Thoracic aorta (tissue), 2 donors: Measurements from ENCODE around the gene ADIPOR2. TPM values are rescaled to one million over a fixed set of nuclear protein-coding genes. Genes with fewer than 3 reads are reported as not detected.

ENCODE experiments used
- ATAC-seq: fragments of 150-250 bp; one replicate; pipeline ENCODE4 v1.8.0; 2017; ENCODE audit warnings: low read depth; ENCODE audit not compliant: insufficient number of reproducible peaks, low FRiP score
- DNase-seq: peaks from one replicate; pipeline ENCODE4 v3.0.0-alpha.2; 2020; ENCODE audit warnings: low spot score
- H3K27ac ChIP-seq, 2 donors: fragments of 200-600 bp; sonication (generic); 1 replicate in 1 of 2; 2 replicates in 1 of 2; pipeline ENCODE4 v1.5.1; 2016; ENCODE audit warnings: mild to moderate bottlenecking in 2 of 2, moderate library complexity in 2 of 2
- H3K27me3 ChIP-seq: fragments of 200-600 bp; sonication (generic); replicated peaks from 2 replicates; pipeline ENCODE4 v1.6.0; 2016; ENCODE audit warnings: mild to moderate bottlenecking; ENCODE audit not compliant: insufficient read depth
- H3K36me3 ChIP-seq: fragments of 200-600 bp; sonication (generic); one replicate; pipeline ENCODE4 v1.5.1; 2016
- H3K4me1 ChIP-seq, 2 donors: fragments of 200-600 bp; sonication (generic); 1 replicate in 1 of 2; 2 replicates in 1 of 2; pipeline versions ENCODE4 v1.5.1 to v1.6.0; 2016; ENCODE audit warnings: low read depth in 2 of 2, mild to moderate bottlenecking in 1 of 2; ENCODE audit not compliant: control insufficient read depth in 1 of 2
- H3K4me3 ChIP-seq: fragments of 200-600 bp; sonication (generic); 2 replicates; pipeline ENCODE4 v1.5.1; 2016; ENCODE audit warnings: mild to moderate bottlenecking
- H3K9me3 ChIP-seq: fragments of 200-600 bp; sonication (generic); 2 replicates; pipeline ENCODE4 v1.5.1; 2016
- CTCF ChIP-seq: fragments of 200-600 bp; sonication (generic); IDR thresholded peaks from one replicate; pipeline ENCODE4 v1.5.1; 2019; ENCODE audit warnings: antibody characterized with exemption
- total RNA-seq, 2 donors: library from RNA; depleted of rRNA; stranded (reverse); fragments of >200 nt; gene quantifications; one replicate each; pipeline versions ENCODE4 v1.1.0 to v1.2.3, GENCODE V29; 2016

Gene ADIPOR2
- total RNA-seq, 2 donors from 2014 or later = 24.2 to 43.0 TPM

GRCh38 chr12:1830981-1831963, 140.4 kb downstream of the ADIPOR2 start:
- ATAC-seq = no peak
- Histone ChIP-seq H3K27ac (no peak overlapping the region), H3K27me3 (no peaks in the 10 kb centered on the region), H3K36me3 (no peaks in the 10 kb centered on the region), H3K9me3 (no peaks in the 10 kb centered on the region), H3K4me1 (no peaks in the 10 kb centered on the region), H3K4me3 (no peak overlapping the region)
- no peak for TF ChIP-seq CTCF
- DNase-seq = no peak

DNA sequence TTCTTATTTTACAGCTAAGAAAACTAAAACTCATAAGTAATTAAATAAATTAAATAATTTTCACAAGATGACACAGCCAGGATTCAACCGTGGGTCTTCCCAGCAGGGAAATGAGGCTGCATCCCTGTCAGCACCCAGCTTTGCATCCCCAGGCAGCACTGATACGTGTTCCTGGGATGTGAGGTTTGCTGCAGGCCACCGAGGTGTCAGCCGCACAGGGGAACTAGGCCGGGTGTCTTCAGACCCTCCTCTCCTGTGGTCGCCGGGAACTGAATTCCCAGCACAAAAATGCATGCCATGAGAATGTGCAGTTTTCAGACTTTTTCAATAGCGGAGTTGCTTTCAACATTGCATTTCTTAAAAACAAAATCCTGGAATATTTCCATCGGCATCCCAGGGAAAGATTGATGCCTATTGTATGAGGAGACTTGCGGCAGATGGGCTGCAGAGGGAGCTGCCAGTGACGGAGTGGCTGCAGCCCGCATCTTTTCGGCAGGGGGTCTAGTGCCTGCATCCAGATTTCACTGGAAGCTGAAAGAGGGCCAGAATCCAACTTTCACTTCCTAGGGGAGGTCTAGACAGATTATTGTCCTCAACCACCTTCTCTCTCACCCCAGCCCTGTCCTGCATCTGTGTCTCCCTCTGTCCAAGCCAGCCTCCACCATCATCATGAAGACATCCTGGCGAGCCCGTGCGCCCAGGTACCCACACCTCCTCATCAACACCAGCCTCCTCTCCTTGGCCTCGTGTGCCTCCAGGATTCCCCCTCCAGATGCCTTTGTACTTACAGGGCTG, 142.1 kb downstream of the ADIPOR2 start:
- Histone ChIP-seq H3K4me3 (no peak overlapping the region), H3K9me3 (no peaks in the 10 kb centered on the region), H3K27me3 (no peaks in the 10 kb centered on the region), H3K27ac (no peak overlapping the region), H3K4me1 (no peaks in the 10 kb centered on the region), H3K36me3 (no peaks in the 10 kb centered on the region)
- ATAC-seq = no peak
- no peak for TF ChIP-seq CTCF
- DNase-seq = no peak

GRCh38 chr12:1833596-1834028, 142.7 kb downstream of the ADIPOR2 start:
- no peaks in the 10 kb centered on the region for H3K4me1 ChIP-seq
- no peak for TF ChIP-seq CTCF
- H3K36me3 ChIP-seq = no peaks in the 10 kb centered on the region
- no peak for ATAC-seq
- no peaks in the 10 kb centered on the region for H3K9me3 ChIP-seq
- DNase-seq = no peak
- H3K27me3 ChIP-seq = no peaks in the 10 kb centered on the region
- no peak overlapping the region for H3K4me3 ChIP-seq
- H3K27ac ChIP-seq = no peak overlapping the region

DNA sequence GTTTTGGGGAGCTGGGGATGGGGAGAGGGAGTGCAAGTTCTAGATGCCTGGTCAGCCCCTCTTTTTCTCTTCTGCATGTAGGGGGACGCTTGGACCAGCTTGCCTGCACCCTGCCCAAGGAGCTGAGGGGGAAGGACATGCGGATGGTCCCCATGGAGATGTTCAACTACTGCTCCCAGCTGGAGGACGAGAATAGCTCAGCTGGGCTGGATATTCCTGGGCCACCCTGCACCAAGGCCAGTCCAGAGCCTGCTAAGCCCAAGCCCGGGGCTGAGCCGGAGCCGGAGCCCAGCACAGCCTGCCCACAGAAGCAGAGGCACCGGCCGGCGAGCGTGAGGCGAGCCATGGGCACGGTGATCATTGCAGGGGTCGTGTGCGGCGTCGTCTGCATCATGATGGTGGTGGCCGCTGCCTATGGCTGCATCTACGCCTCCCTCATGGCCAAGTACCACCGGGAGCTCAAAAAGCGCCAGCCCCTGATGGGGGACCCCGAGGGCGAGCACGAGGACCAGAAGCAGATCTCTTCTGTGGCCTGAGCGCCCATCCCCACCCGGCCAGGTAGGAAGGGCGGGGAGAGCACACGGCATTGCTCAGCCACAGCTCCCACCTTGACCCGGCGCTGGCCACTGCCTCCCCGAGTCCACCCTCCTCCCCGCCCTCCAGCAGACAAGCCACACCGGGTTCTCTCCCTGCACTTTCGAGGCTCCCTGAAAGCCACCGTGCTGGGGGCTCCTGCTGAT, 143.5 kb downstream of the ADIPOR2 start:
- no peaks in the 10 kb centered on the region for H3K9me3 ChIP-seq
- DNase-seq = no peak
- TF ChIP-seq CTCF = no peak
- no peak for ATAC-seq
- H3K27ac ChIP-seq = no peak overlapping the region
- H3K4me1 ChIP-seq = no peaks in the 10 kb centered on the region
- no peak overlapping the region for H3K4me3 ChIP-seq
- no peaks in the 10 kb centered on the region for H3K36me3 ChIP-seq
- no peaks in the 10 kb centered on the region for H3K27me3 ChIP-seq
